H54 (cell line): ENCODE results near the gene GLB1L2.
"Not testable (repeated sequence)": the region's sequence is repeated elsewhere in the genome, so short reads cannot be mapped to it uniquely, and the experiment has no call there.

ENCODE experiments used
- DNase-seq: peaks from one replicate; pipeline ENCODE4 v3.0.0; 2011; ENCODE audit warnings: low spot score, mixed read lengths; ENCODE audit not compliant: insufficient read length
- FAIRE-seq: peaks from 3 replicates; lab custom pipeline; 2011; peaks lifted over from hg19 to GRCh38; lab: Jason Lieb, UNC
- POLR2A ChIP-seq: IDR thresholded peaks from 2 replicates; pipeline ENCODE4 v1.6.1; 2011; ENCODE audit warnings: low read depth, mild to moderate bottlenecking, low read length

The GLB1L2 gene

GRCh38 chr11:134331354-134332188 is at the start of gene GLB1L2:
GLB1L2 (plus strand) TSS chr11:134331988; CDS start chr11:134332062, 74 bp downstream.
- TF ChIP-seq POLR2A: no peak
- FAIRE-seq (no peak), DNase-seq (no peak)

GRCh38 chr11:134282121-134283045 is 49.4 kb upstream of the GLB1L2 start:
- no peak for FAIRE-seq
- no peak for DNase-seq
- TF ChIP-seq POLR2A: no peak

GRCh38 chr11:134283461-134284230 is 48.1 kb upstream of the GLB1L2 start:
- DNase-seq: no peak
- TF ChIP-seq POLR2A: no peak
- FAIRE-seq: no peak

- not testable (repeated sequence) for FAIRE-seq, DNase-seq
Observed at GRCh38 chr11:134284349-134284748, 47.4 kb upstream of the GLB1L2 start.

- FAIRE-seq (no peak), DNase-seq (no peak)
- no peak for TF ChIP-seq POLR2A
Observed at GRCh38 chr11:134287561-134287960, 44.2 kb upstream of the GLB1L2 start.

- DNase-seq: no peak
- no peak for TF ChIP-seq POLR2A
- FAIRE-seq: no peak
Observed at GRCh38 chr11:134288486-134288885, 43.3 kb upstream of the GLB1L2 start.

GRCh38 chr11:134289167-134289566 is 42.6 kb upstream of the GLB1L2 start:
- FAIRE-seq: no peak

GRCh38 chr11:134289789-134290188 is 42.0 kb upstream of the GLB1L2 start:
- DNase-seq: no peak
- FAIRE-seq: no peak
- no peak for TF ChIP-seq POLR2A

More at GRCh38 chr11:134289167-134289566, 42.6 kb upstream of the GLB1L2 start:
- TF ChIP-seq POLR2A: no peak
- no peak for DNase-seq

GRCh38 chr11:134290646-134291045 is 41.1 kb upstream of the GLB1L2 start:
- no peak for TF ChIP-seq POLR2A
- FAIRE-seq (no peak), DNase-seq (no peak)

- no peak for TF ChIP-seq POLR2A
- no peak for FAIRE-seq
- no peak for DNase-seq
Observed at GRCh38 chr11:134291196-134291595, 40.6 kb upstream of the GLB1L2 start.

GRCh38 chr11:134292661-134293060 is 39.1 kb upstream of the GLB1L2 start:
- no peak for TF ChIP-seq POLR2A
- DNase-seq (no peak), FAIRE-seq (no peak)

GRCh38 chr11:134293119-134294113 is 38.4 kb upstream of the GLB1L2 start:
- no peak for FAIRE-seq
- no peak for TF ChIP-seq POLR2A
- no peak for DNase-seq
